HepG2 (cell line): ENCODE data around the gene SLC25A10. TPM values are rescaled to one million over a fixed set of nuclear protein-coding genes. Genes with fewer than 3 reads are reported as not detected.

Source experiments
- AGO1 ChIP-seq: fragments of 200-400 bp; formaldehyde crosslinking; IDR thresholded peaks from 2 replicates; pipeline ENCODE4 v1.6.1; 2017; ENCODE audit warnings: mild to moderate bottlenecking, low read depth, low read length, moderate library complexity; ENCODE audit not compliant: poor library complexity, severe bottlenecking
- ARID4A ChIP-seq: sonication (generic); formaldehyde crosslinking; IDR thresholded peaks from 2 replicates; pipeline ENCODE4 v1.5.0; 2020; ENCODE audit warnings: mild to moderate bottlenecking, missing genetic modification reagents, borderline replicate concordance
- HNRNPK ChIP-seq: fragments of 200-400 bp; formaldehyde crosslinking; IDR thresholded peaks from 2 replicates; pipeline ENCODE4 v1.6.1; 2018; ENCODE audit warnings: low read length, low read depth, moderate library complexity, mild to moderate bottlenecking; ENCODE audit not compliant: poor library complexity, severe bottlenecking
- HNRNPLL ChIP-seq: fragments of 200-400 bp; formaldehyde crosslinking; IDR thresholded peaks from 2 replicates; pipeline ENCODE4 v1.6.1; 2017; ENCODE audit warnings: mild to moderate bottlenecking, low read depth, low read length; ENCODE audit not compliant: poor library complexity, severe bottlenecking
- KLF12 ChIP-seq: sonication (generic); formaldehyde crosslinking; IDR thresholded peaks from 2 replicates; pipeline ENCODE4 v1.4.0; 2020; ENCODE audit warnings: missing genetic modification reagents, borderline replicate concordance
- MTERF4 ChIP-seq: sonication (generic); formaldehyde crosslinking; IDR thresholded peaks from 2 replicates; pipeline ENCODE4 v1.8.0; 2023; ENCODE audit warnings: mild to moderate bottlenecking, missing genetic modification reagents
- NCOA2 ChIP-seq: sonication (generic); formaldehyde crosslinking; IDR thresholded peaks from 2 replicates; pipeline ENCODE4 v1.8.0; 2022; ENCODE audit warnings: inconsistent platforms
- PHF21A ChIP-seq: sonication (generic); formaldehyde crosslinking; IDR thresholded peaks from 2 replicates; pipeline ENCODE4 v1.5.0; 2020; ENCODE audit warnings: mild to moderate bottlenecking, missing genetic modification reagents
- RBM22 ChIP-seq: fragments of 200-400 bp; formaldehyde crosslinking; optimal IDR thresholded peaks from 2 replicates; pipeline ENCODE3; 2017; ENCODE audit warnings: mild to moderate bottlenecking, low read length, moderate library complexity
- ZKSCAN1 ChIP-seq: fragments of 150-350 bp; IDR thresholded peaks from 2 replicates; pipeline ENCODE4 v1.6.1; 2014; ENCODE audit warnings: low read length
- ZNF232 ChIP-seq: sonication (generic); formaldehyde crosslinking; IDR thresholded peaks from 2 replicates; pipeline ENCODE4 v1.4.0; 2020; ENCODE audit warnings: missing genetic modification reagents, borderline replicate concordance
- ZNF276 ChIP-seq: sonication (generic); formaldehyde crosslinking; IDR thresholded peaks from 2 replicates; pipeline ENCODE4 v1.4.0; 2020; ENCODE audit warnings: mild to moderate bottlenecking, low read depth, missing genetic modification reagents
- ZNF7 ChIP-seq: IDR thresholded peaks from 2 replicates; pipeline ENCODE4 v1.6.1; 2016; ENCODE audit warnings: missing biosample characterization, missing genetic modification reagents
- polyA plus RNA-seq, 8 experiments: library from polyadenylated mRNA; depleted of rRNA in 3 of 8; stranded (reverse) in 7 of 8; unstranded in 1 of 8; fragments of >200 nt; fragmentation: Illumina TruSeq in 4 of 8; extraction: Trizol in 4 of 8; gene quantifications; 2 replicates each; pipeline versions ENCODE4 v1.2.1 to v1.2.3, GENCODE V29; 2011 to 2016; ENCODE audit warnings: low read depth in 4 of 8, missing spikeins in 1 of 8, mixed read lengths in 1 of 8; ENCODE audit not compliant: insufficient read depth in 1 of 8
- total RNA-seq, 5 experiments: library from RNA; depleted of rRNA; stranded (reverse); fragments of >200 nt; fragmentation: Illumina TruSeq; extraction: Trizol; gene quantifications; 2 replicates each; pipeline ENCODE4 v1.2.3, GENCODE V29; 2016; ENCODE audit warnings: low read depth in 1 of 5
- TF ChIP-seq, protein P1 (sequence below): IDR thresholded peaks from 2 replicates; pipeline ENCODE4 v1.4.0; 2020; ENCODE audit warnings: mild to moderate bottlenecking, missing genetic modification reagents
- TF ChIP-seq, protein P2 (sequence below): sonication (generic); formaldehyde crosslinking; IDR thresholded peaks from 2 replicates; pipeline ENCODE4 v1.4.0; 2020; ENCODE audit warnings: mild to moderate bottlenecking, missing genetic modification reagents

SLC25A10 gene
- total and polyA plus RNA-seq, 2 of the 13 experiments (the other 11 are each of a cell fraction or from before 2014, with no cell fraction given), result 46.5 to 140 TPM

DNA sequence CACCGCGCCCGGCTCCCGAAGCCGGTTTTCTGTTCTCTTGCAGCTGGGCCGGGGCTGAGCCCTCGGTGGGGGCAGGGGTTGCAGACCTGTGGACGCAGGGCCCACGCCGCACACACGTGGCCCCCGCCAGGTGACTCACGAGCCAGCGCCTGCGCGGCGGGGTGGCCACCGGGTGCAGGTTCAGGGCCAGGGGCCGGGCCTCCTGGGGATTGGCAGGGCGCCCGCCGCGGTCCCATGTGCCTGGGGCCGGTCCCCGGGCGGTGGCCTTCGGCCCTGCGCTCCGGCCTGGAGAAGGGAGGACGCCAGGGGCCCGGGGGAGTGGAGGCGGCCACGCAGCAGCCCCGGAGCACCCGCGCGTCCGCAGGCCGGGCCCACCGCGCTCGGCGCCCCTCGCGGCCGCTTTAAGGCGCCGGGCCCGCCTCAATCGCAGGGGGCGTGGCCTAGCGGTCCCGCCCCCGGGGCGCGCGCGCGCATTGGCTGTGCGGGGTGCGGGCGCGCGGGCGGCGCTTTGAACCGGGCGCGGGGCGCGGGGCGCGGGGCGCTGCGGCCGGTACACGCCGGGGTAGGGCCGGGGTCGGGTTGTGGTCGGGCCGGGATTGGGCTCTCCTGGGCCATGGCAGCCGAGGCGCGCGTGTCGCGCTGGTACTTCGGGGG is at the start of gene SLC25A10 (continued):
- TF ChIP-seq, protein P1, sequence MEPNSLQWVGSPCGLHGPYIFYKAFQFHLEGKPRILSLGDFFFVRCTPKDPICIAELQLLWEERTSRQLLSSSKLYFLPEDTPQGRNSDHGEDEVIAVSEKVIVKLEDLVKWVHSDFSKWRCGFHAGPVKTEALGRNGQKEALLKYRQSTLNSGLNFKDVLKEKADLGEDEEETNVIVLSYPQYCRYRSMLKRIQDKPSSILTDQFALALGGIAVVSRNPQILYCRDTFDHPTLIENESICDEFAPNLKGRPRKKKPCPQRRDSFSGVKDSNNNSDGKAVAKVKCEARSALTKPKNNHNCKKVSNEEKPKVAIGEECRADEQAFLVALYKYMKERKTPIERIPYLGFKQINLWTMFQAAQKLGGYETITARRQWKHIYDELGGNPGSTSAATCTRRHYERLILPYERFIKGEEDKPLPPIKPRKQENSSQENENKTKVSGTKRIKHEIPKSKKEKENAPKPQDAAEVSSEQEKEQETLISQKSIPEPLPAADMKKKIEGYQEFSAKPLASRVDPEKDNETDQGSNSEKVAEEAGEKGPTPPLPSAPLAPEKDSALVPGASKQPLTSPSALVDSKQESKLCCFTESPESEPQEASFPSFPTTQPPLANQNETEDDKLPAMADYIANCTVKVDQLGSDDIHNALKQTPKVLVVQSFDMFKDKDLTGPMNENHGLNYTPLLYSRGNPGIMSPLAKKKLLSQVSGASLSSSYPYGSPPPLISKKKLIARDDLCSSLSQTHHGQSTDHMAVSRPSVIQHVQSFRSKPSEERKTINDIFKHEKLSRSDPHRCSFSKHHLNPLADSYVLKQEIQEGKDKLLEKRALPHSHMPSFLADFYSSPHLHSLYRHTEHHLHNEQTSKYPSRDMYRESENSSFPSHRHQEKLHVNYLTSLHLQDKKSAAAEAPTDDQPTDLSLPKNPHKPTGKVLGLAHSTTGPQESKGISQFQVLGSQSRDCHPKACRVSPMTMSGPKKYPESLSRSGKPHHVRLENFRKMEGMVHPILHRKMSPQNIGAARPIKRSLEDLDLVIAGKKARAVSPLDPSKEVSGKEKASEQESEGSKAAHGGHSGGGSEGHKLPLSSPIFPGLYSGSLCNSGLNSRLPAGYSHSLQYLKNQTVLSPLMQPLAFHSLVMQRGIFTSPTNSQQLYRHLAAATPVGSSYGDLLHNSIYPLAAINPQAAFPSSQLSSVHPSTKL (CRISPR knock-in tag), result peak; percentile 90
- TF ChIP-seq KLF12 (CRISPR knock-in tag) (peak; percentile 88), HNRNPLL (peak; percentile 20), NCOA2 (CRISPR knock-in tag) (peak; percentile 86), PHF21A (peak; percentile 90), ZNF276 (peak; percentile 97), ZNF7 (CRISPR knock-in tag) (peak; percentile 46; the same call in 1 of the 2 replicates), ZKSCAN1 (no peak), ARID4A (CRISPR knock-in tag) (peak; percentile 93), RBM22 (no peak), MTERF4 (CRISPR knock-in tag) (peak; percentile 34; the same call in 1 of the 2 replicates), HNRNPK (peak; percentile 42), ZNF232 (CRISPR knock-in tag) (peak; percentile 99), AGO1 (peak; percentile 96)
- TF ChIP-seq, protein P2, sequence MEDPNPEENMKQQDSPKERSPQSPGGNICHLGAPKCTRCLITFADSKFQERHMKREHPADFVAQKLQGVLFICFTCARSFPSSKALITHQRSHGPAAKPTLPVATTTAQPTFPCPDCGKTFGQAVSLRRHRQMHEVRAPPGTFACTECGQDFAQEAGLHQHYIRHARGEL (CRISPR knock-in tag), result peak; percentile 95
